Stimulated activated CD4-positive, alpha-beta T cell treated with anti-CD3 and anti-CD28 coated beads, Interleukin-2, amount 100 ng/mL, for 4 hours (primary cell): ENCODE data around the gene TTBK2.

Experiments used
- DNase-seq: peaks from one replicate; pipeline ENCODE4 v3.0.0-alpha.2; 2020; ENCODE audit warnings: low read depth

The TTBK2 gene

DNA sequence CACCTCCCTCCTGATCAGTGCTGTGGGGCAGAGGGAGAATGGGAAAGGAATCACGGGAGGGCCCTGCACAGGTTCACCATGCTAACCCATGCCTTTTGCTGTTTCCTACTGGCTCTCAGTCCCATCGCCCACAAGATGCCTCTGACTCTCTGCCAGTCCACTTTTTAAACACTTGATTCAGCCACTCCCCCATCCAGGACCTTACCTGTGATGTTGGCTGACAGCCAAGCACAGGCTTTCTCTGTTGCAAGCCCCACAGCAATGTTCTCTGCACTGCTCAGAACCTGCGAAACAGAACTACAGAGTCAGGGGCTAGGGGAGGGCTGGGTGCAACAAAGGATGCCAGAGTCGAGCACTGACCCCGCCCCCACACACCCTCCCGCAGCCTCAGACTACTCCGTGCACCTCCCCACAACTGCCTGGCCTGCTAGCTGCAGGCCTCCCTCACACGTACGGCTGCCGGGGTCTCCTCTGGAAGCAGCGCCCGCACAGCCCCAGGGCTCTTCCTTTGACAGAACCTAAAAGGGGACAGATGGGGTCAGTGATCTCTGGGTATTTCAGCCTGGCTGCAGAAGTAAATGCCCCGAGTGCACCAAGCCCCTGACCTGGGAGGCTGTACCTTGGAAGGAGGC lies 192.7 kb downstream of the TTBK2 start:
- DNase-seq, result no peak

DNA sequence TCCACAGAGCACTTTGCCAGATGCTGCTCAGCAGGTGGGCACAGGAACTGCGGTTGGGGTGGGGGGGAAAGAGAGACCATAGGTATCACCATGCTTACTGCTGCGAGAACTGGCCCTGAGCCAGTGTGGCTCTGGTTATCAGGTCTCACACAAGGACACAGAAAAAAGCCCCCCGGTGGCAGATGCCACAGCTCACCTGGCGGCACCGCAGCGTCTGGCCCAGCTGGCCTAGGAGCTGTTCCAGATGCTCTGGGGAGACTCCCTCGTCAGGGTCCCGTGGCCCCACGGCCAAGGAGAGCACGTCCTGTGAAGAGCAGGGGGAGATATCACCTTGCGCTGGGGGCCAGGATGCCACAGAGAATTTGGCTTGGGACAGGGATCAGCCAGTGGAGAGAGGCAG lies 194.5 kb downstream of the TTBK2 start:
- DNase-seq, result no peak

DNA sequence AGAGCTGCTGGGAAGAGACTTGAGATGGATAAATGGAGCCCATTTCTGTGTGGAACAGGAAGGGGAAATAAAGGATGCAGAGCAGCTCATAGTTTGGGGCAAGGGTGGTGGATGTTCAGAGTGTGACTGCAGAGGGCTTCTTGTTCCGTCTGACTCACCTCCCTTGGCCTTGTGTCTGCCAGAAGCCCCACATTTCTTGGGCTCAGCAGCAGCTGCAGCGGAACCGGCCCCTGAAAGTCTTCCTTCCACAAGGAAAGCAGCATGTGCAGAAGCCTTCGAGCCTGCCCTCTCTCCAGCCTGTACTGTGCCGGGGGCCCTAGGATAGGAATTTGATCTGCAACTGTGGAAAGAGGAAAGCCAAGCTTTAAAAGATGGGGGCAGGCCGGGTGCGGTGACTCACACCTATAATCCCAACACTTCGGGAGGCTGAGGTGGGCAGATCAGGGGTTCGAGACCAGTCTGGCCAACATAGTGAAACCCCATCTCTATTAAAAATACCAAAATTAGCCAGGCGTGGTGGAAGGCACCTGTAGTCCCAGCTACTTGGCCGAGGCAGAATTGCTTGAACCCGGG lies 195.2 kb downstream of the TTBK2 start:
- no peak for DNase-seq

DNA sequence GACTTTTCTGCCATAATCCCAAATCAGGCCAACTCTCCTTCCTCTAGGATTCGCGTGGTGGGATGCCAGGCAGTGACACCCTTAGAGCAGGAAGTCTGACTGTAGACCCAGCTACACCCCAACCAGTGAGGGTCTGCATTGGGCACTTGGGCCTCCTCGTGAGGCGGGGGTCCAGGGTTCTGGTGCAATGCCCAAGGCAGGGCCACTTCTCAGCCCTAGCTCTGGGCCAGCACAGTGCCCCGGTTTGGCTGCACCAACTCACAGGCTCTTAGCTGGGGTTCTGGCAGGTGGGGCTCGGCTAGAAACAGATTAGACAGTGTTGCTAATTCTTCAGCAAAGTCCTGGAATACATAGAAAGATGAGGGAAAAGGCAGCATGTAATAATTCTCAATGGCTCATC lies 196.3 kb downstream of the TTBK2 start:
- DNase-seq, result no peak

DNA sequence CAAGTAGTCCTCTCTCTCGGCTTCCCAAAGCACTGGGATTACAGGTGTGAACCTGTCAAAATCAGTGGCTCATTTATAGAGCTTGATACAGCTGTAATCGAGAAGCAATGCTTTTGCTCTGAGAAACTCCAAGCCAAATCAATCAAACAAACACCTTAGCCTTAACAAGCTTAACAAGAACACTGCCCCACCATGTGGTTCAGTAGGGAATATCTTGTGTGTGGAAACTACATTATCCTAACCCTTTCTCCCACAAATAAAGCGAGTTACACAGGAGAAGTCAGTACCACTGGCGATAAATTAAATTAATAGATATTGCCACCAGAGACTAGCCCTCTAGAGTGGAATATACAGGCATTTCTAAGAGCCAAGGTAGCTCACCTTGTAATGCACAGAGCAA lies 197.5 kb downstream of the TTBK2 start:
- DNase-seq, result no peak

DNA sequence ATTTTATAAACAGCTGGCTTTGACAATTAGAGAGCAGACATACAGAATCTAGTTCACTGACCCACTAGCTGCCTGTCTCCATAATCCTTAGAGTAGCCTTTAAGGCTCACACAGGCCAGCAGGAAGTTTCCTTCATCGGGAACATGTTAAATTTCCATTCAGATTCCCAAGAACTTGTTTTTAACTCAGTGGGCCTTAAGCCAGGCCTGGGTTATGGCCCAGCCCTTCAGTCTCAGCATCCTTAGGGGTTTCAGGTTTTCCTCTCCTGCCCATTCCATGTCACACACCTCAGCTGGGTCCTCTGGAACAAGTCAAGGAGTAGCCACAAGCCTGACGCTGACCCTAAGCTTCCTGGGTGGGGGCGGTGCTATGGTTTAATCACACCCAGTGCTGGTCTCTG lies 198.7 kb downstream of the TTBK2 start:
- no peak for DNase-seq

DNA sequence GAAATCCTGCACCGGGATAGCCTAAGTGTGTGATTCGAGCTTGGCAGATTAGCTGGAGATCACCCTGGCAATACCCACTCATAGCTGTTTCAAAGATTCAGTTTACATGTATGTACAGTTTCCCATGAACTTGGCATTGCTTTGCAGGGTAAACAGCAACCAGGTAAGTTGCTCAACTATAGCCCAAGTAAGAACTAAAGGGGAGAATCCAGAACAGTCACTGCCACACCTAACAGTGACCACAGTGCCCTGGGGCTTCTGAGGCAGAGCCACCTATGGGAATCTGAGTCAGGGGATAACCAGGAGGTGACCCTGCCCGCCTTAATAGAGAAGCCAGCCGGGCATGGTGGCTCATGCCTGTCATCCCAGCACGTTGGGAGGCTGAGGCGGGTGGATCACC lies 199.6 kb downstream of the TTBK2 start:
- no peak for DNase-seq

DNA sequence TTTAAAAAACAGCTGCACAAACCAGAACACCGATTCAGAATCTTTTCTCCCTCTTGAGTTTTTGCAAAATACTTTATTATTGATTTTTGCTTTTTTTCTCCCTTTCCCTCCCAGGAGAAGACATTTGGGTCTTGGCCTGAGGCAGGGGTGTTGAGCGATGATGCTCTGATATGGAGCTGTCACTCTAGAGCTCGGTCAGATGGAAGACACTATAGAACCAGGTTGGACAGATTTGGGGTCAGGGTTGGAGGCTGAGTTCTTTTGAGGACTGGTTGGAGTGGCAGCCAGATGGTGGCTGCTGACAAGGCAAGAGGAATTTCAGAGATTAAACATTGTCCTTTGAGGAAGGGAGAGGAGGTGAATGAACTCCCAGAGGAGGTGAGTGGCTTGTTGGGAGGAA lies 200.5 kb downstream of the TTBK2 start:
- no peak for DNase-seq

DNA sequence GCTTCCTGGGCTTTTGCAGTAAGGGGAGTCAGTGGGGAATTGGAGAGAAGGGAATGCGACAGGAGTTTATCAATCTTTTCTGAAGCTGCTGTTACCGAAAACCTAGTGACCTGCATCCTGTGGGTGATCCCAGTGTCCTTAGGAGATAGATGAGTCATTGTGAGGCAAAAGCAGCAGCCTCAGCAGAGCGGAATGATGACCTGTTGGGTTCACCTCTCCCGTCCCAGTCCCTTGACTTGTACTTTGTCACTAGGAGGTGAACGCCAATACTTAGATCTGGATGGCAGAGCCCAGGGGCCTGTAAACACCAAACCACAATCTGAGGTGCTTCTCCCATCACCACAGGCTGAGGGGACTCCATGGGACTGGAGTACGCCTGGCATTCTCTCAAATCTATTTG lies 201.5 kb downstream of the TTBK2 start:
- no peak for DNase-seq

DNA sequence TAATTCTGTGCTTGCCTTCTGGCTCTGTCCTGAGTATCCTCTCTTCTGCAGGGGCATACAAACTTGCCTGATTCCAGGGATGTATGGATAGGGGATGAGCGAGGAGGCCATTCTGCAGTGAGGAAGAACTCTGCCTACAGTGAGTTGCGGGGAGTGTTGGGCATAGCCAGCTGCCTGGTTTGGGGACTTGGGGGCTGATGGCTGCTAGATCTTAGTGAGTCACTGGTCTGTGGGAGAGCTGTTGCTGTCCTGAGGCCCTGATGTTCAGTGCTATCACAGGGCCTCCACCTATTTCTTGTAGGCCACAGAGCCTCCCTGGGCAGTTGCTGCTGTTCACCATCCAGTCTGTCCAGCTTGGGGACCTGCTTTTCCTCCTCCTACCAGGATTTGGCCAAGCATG lies 204.0 kb downstream of the TTBK2 start:
- no peak for DNase-seq

DNA sequence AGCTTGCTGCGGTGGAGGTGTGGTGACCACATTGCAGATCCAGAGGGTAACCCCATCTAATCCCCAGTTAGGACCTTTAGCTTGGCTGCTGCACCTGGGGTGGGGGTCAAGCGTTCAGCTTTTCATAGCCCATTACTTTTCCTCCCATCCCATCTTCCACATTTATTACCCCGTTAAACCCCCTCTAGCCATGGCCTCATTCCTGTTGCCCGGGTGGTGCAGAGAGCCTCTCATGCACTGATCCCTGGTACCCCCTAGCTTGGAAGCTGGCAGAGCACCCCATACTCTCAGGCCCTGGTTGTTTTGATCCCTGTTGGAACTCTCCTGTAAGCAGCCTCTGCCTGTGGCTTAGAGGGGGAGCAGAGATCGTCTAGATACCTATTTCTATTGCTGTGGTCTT lies 204.5 kb downstream of the TTBK2 start:
- DNase-seq, result no peak

DNA sequence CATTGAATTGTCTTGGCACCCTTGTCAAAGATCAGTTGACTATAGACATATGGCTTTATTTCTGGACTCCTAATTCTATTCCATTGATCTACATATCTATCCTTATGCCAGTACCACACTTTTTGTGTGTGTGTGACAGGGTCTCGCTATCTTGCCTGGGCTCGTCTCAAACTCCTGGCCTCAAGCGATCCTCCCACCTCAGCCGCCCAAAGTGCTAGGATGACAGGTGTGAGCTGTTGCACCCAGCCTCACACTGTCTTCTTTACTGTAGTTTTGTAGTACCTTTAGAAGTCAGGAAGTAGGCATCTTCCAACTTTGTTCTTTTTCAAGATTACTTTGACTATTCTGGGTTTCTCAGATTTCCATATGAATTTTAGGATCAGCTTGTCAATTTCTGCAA lies 208.0 kb downstream of the TTBK2 start:
- no peak for DNase-seq

DNA sequence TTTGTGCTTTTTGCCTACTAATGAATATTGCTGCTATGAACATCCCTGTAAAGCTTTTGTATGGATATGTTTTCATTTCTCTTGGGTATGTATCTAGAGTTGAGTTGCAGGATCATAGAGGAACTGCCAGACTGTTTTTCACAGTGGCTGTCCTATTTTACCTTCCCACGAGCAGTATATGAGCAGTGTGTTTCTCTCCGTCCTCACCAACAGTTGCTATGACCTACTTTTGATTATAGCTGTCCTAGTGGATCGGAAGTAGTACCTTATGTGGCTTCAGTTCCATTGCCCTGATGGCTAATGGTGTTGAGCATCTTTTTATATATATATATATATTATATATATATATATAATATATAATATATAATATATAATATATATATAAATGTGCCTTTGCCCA lies 208.8 kb downstream of the TTBK2 start:
- no peak for DNase-seq

DNA sequence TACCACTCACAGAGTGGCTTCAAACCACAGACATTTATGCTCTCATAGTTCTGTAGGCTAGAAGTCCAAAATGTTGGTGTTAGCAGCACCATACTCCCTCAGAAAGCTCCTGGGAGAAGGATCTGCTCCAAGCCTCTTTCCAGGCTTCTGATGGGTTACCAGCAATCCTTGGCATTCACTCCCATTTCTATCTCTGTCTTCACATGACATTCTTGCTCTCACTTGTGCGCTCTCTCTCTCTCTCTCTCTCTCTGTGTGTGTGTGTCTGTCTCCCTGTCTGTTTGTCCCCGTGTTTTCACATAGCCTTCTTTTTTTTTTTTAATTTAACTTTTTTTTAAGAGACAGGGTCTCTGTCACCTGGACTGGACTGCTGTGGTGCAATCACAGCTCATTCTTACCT lies 209.9 kb downstream of the TTBK2 start:
- DNase-seq, result no peak

DNA sequence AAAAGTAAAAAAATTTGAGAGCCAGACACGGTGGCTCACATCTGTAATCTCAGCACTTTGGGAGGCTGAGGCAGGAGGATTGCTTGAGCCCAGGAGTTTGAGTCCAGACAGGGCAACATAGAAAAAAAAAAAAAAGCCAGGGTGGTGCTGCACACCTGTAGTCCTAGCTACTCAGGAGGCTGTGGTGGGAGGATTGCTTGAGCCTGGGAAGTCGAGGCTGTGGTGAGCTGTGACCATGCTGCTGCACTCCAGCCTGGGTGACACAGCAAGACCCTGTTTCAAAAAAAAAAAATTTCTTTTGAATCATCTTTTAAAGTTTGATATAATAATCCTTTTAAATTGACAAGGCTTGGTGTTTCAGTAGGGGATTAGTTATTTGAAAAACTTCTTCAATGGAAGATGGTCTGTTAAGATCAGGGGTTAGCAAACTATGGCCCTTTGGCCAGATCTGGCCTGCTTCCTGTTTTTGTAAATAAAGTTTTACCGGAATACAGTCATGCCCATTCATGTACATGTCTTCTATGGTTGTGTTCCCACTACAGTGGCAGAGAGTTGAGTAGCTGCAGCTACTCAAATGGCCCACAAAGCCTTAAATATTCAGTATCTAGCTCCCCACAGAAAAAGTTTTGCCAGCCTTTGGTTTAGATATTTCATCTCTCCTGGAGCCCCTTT lies 212.6 kb downstream of the TTBK2 start:
- no peak for DNase-seq

DNA sequence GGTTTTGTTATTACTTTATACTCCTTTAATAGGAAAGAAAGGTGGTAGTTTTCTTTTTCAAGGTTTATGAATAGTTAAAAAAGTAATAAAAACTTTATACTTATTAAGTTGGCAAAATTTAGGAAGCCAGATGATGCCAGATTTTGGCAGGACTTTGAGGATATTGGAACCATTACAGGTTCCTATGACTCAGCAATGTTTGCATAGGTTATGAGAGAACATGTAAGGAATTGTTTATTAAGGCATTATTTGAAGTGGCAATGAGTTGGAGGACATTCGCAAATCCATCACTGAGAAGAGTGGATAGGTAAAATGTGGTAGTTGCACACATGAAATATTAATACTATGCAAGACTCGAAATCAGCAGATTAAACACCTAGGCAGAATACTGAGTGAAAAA lies 213.5 kb downstream of the TTBK2 start:
- DNase-seq, result no peak

DNA sequence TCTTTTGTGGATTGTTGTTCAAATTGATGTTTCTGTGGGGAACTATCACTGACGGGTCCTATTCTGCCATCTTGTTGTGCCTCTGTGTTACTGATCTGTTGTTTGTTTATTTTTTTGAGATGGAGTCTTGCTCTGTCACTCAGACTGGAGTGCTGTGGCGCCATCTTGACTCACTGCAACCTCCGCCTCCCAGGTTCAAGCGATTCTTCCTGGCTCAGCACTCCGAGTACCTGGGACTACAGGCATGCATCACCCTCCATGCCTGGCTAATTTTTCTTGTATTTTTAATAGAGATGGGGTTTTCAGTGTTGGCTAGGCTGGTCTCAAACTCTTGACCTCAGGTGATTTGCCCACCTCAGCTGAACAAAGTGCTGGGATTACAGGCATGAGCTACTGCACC lies 215.2 kb downstream of the TTBK2 start:
- no peak for DNase-seq

DNA sequence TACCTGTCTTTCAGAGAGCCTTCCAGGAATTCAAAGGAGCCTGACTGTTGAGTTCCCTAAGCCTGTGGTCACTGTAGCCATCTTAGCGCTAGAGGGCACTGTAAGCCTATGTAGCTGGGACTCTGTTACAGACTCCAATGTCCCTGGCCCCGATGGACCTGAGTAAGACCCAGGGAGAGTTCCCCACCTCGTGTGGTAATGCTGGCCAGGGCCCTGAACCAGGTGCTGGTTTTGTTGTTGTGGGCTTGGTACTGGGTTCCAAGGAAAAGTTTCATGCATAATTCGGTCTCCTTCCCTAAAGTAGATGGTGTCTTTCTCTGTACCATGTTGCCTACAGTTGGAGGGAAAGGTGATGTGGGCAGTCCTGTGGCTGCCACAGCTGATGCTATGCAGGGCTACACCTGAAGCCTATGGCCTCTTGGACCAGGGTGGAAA lies 216.1 kb downstream of the TTBK2 start:
- DNase-seq, result peak; percentile 33

DNA sequence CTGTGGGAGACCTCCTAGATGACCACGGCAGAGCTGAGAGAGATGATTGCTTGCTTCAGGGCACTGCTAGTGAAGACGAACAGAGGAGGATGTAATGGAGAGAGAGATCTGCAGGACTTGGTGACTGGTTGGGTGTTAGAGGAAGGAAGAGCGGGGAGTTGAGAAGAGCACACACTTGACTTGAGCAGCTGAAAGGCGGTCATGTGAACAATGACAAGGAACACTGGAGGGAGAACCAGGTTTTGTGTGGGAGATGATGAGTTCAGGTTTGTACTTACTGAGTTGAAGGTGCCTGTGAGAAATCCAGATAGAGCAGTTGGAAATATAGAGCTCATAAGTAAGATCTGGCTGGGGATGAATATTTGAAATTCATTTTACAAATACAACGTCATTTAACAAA lies 224.0 kb downstream of the TTBK2 start:
- no peak for DNase-seq

DNA sequence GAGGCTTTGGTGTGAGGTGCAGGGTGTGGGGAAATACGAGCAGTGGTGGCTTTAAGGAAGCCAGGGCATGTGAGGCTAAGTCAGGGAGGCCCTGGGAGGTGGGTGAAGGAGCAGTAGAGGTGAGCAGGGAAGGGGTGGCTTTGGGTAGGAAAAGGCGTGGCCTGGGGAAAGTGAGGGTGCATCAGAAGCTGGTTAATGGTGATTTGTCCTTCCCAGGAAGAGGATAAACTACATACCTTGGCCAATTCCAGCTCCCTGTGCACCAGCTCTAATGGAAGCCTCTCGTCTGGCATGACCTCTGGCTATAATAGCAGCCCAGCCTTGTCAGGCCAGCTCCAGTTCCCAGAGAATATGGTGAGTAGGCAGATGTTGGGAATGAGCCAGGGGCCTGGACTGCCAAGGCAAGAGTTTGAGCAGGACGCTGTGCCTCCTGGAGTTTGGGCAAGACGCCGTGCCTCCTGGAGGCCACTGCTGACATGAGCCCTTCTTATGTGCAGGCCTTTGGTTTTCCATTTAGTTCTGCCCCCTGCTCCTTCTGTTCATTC lies 225.0 kb downstream of the TTBK2 start:
- no peak for DNase-seq

DNA sequence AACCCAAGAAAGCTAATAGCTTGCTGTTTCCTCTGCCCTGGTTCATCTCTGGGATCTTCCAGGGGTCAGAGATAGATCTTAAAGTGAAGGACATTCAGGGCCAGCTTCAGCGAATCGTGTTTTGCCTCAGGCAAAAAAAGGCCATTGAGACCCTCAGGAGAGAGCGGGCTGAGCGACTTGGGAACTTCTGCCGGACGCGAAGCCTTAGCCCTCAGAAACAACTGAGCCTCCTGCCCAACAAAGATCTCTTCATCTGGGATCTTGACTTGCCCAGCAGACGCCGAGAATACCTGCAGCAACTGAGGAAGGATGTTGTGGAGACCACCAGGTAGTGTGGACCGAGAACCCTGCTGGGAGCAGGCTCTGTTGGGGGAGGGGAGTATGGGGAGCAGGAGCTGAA lies 226.2 kb downstream of the TTBK2 start:
- no peak for DNase-seq

DNA sequence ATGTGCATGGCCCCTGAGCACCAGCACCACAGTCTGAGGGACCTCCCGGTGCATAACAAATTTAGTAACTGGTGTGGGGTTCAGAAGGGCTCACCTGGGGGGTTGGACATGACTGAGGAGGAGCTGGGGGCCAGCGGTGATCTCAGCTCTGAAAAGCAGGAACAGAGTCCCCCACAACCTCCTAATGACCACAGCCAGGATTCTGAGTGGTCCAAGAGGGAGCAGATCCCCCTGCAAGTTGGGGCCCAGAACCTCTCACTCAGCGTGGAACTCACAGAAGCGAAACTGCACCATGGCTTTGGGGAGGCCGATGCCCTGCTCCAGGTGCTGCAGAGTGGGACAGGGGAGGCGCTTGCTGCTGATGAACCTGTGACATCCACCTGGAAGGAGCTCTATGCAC lies 226.6 kb downstream of the TTBK2 start:
- no peak for DNase-seq

DNA sequence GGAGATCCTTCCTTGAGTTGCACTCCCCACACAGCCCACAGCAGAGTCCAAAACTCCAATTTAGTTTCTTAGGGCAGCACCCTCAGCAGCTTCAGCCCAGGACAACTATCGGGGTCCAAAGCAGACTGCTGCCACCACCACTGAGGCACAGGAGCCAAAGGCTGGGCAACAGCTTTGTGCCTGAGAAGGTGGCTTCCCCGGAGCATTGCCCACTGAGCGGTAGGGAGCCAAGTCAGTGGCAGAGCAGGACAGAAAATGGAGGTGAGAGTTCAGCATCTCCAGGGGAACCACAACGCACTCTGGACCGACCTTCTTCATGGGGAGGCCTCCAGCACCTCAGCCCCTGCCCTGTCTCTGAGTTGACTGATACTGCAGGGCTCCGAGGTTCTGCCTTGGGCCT lies 227.1 kb downstream of the TTBK2 start:
- DNase-seq, result no peak

DNA sequence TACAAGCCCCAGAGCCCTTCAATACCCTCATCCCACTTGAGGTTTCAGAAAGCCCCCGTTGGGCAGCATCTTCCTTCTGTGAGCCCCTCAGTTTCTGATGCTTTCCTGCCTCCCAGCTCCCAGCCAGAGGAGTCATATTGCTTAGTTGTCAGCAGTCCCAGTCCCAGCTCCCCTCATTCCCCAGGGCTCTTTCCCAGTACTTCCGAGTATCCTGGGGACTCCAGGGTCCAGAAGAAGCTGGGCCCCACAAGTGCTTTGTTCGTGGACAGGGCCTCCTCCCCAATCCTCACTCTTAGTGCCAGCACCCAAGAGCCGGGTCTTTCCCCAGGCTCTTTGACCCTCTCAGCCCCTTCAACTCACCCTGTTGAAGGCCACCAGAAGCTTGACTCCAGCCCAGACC lies 227.6 kb downstream of the TTBK2 start:
- DNase-seq, result no peak
